Left cardiac atrium (tissue), 4 donors: ENCODE data around the gene KAT2A. TPM values are rescaled to one million over a fixed set of nuclear protein-coding genes. Genes with fewer than 3 reads are reported as not detected.
A peak's percentile ranks its signal among the peaks of the same experiment; 100 is the strongest.
"Not testable (repeated sequence)": the region's sequence is repeated elsewhere in the genome, so short reads cannot be mapped to it uniquely, and the experiment has no call there.

ENCODE experiments used
- ATAC-seq, 2 donors: fragments of 200-7000 bp; cut with Tn5 transposase; one replicate each; pipeline ENCODE4 v1.9.1; 2020; ENCODE audit warnings: mild to moderate bottlenecking in 2 of 2, moderate library complexity in 2 of 2
- DNase-seq: peaks from one replicate; pipeline ENCODE4 v3.0.0-alpha.2; 2020
- intact Hi-C, 2 donors: fragments of 100-400 bp; cut with DNase I; formaldehyde crosslinking; loops; one replicate each; pipeline versions ENCODE4 v1.14.1 to v1.15.1; 2022 to 2023
- long read RNA-seq: library from polyadenylated mRNA; unstranded; transcript quantifications from one replicate; pipeline ENCODE4 v2.0.0, GENCODE V29; 2021
- total RNA-seq, 2 donors: library from RNA; stranded (reverse); fragmentation: NEBNext Ultra II Directional; extraction: Animal tissue kit (Norgen Biotek cat#: 25700); gene quantifications; one replicate each; pipeline ENCODE4 v1.2.1, GENCODE V29; 2021
- donor health status: DM: no; HTN: yes; CAD: no.
- donor health status: DM: no; HTN: yes; CAD: no; lungs with severe emphysema.
- donor health status: DM: yes; HTN: yes; CAD: no.
- donor health status: Dilated cardiomyopathy.

The KAT2A gene
- 10 to 100 TPM; 19.8 to 23.4 TPM for total RNA-seq
- long read RNA-seq, partial matches to known transcripts = 20 of 29 reads
- long read RNA-seq, other reads (novel, unspliced or antisense) = 6 of 29 reads

GRCh38 chr17:42120770-42121769 lies at the start of gene KAT2A:
Gene KAT2A (minus strand): TSS chr17:42121367. CDS start chr17:42121304, 63 bp downstream.
- DNase-seq (peak; percentile 87), ATAC-seq (peak; percentile 94)
- intact Hi-C loops = no loop called here

GRCh38 chr17:42169351-42169750 lies 48.2 kb upstream of the KAT2A start:
- intact Hi-C loops = no loop called here
- no peak for DNase-seq
- no peak for ATAC-seq

- intact Hi-C loops = no loop called here
- DNase-seq (no peak), ATAC-seq (no peak)
These were observed 46.6 kb upstream of the KAT2A start for GRCh38 chr17:42167807-42168206.

GRCh38 chr17:42166196-42166763 lies 45.1 kb upstream of the KAT2A start:
- DNase-seq = no peak
- intact Hi-C loops = no loop called here
- no peak for ATAC-seq

GRCh38 chr17:42165751-42166150 lies 44.6 kb upstream of the KAT2A start:
- intact Hi-C loops = no loop called here
- no peak for ATAC-seq
- DNase-seq = no peak

- ATAC-seq = no peak
These were observed 42.7 kb upstream of the KAT2A start for GRCh38 chr17:42163696-42164407.

GRCh38 chr17:42163113-42163512 lies 41.9 kb upstream of the KAT2A start:
- DNase-seq (no peak), ATAC-seq (no peak)
- intact Hi-C loops = no loop called here

More at GRCh38 chr17:42163696-42164407, 42.7 kb upstream of the KAT2A start:
- no peak for DNase-seq
- intact Hi-C loops = no loop called here

GRCh38 chr17:42160531-42160910 lies 39.4 kb upstream of the KAT2A start:
- DNase-seq = no peak
- no peak for ATAC-seq
- intact Hi-C loops = no loop called here

- intact Hi-C loops = no loop called here
- no peak for ATAC-seq
- DNase-seq = no peak
These were observed 38.8 kb upstream of the KAT2A start for GRCh38 chr17:42159796-42160530.

GRCh38 chr17:42155614-42156045 lies 34.5 kb upstream of the KAT2A start:
- intact Hi-C loops = no loop called here
- DNase-seq (no peak), ATAC-seq (no peak)

- intact Hi-C loops = no loop called here
- ATAC-seq = peak in 1 of 2 donors; percentile 1
- no peak for DNase-seq
These were observed 33.0 kb upstream of the KAT2A start for GRCh38 chr17:42153919-42154742.

- no peak for DNase-seq
- intact Hi-C loops = no loop called here
- no peak for ATAC-seq
These were observed 25.9 kb upstream of the KAT2A start for GRCh38 chr17:42146911-42147607.

GRCh38 chr17:42143138-42143537 lies 22.0 kb upstream of the KAT2A start:
- DNase-seq, intact Hi-C loops, ATAC-seq: not testable (repeated sequence)

GRCh38 chr17:42142371-42142896 lies 21.3 kb upstream of the KAT2A start:
- intact Hi-C loops = no loop called here
- ATAC-seq = peak; percentile 67 to 82
- no peak for DNase-seq

- DNase-seq = no peak
- peak in 1 of 2 donors; percentile 21 for ATAC-seq
These were observed 20.2 kb upstream of the KAT2A start for GRCh38 chr17:42141382-42141781.

GRCh38 chr17:42140690-42141089 lies 19.5 kb upstream of the KAT2A start:
- ATAC-seq, intact Hi-C loops, DNase-seq: not testable (repeated sequence)

More at GRCh38 chr17:42141382-42141781, 20.2 kb upstream of the KAT2A start:
- intact Hi-C loops = no loop called here
